ENCODE data around the gene C11orf71.

C11orf71 gene

GRCh38 chr11:114368918-114369680, 31.2 kb downstream of the C11orf71 start:
- no peak overlapping the region for H3K9ac ChIP-seq (ENCODE audit: low read length)
- no peaks in the 10 kb centered on the region for H3K9me3 ChIP-seq (ENCODE audit: control insufficient read depth, low read length)
- no peaks in the 10 kb centered on the region for H3K36me3 ChIP-seq (ENCODE audit: control insufficient read depth, insufficient read depth, low read length)
- no peak overlapping the region for H3K4me3 ChIP-seq (ENCODE audit: low read length)
- H3K27me3 ChIP-seq (ENCODE audit: control insufficient read depth, insufficient read depth, low read length) = no peaks in the 10 kb centered on the region
- H3K4me1 ChIP-seq (ENCODE audit: control insufficient read depth, insufficient read depth, low read length) = no peaks in the 10 kb centered on the region

- Histone ChIP-seq H3K27me3 (ENCODE audit: control insufficient read depth, insufficient read depth, low read length) (no peaks in the 10 kb centered on the region), H3K9me3 (ENCODE audit: control insufficient read depth, low read length) (no peaks in the 10 kb centered on the region), H3K9ac (ENCODE audit: low read length) (no peak overlapping the region), H3K4me1 (ENCODE audit: control insufficient read depth, insufficient read depth, low read length) (no peaks in the 10 kb centered on the region), H3K36me3 (ENCODE audit: control insufficient read depth, insufficient read depth, low read length) (no peaks in the 10 kb centered on the region), H3K4me3 (ENCODE audit: low read length) (no peak overlapping the region)
Observed at GRCh38 chr11:114367244-114367957, 32.9 kb downstream of the C11orf71 start.

GRCh38 chr11:114366331-114367243, 33.7 kb downstream of the C11orf71 start:
- H3K9me3 ChIP-seq (ENCODE audit: control insufficient read depth, low read length) = no peaks in the 10 kb centered on the region

GRCh38 chr11:114362958-114363357, 37.4 kb downstream of the C11orf71 start:
- no peaks in the 10 kb centered on the region for H3K9me3 ChIP-seq (ENCODE audit: control insufficient read depth, low read length)
- no peaks in the 10 kb centered on the region for H3K4me1 ChIP-seq (ENCODE audit: control insufficient read depth, insufficient read depth, low read length)
- no peaks in the 10 kb centered on the region for H3K36me3 ChIP-seq (ENCODE audit: control insufficient read depth, insufficient read depth, low read length)
- H3K4me3 ChIP-seq (ENCODE audit: low read length) = no peak overlapping the region
- H3K9ac ChIP-seq (ENCODE audit: low read length) = no peak overlapping the region
- no peaks in the 10 kb centered on the region for H3K27me3 ChIP-seq (ENCODE audit: control insufficient read depth, insufficient read depth, low read length)

More at GRCh38 chr11:114366331-114367243, 33.7 kb downstream of the C11orf71 start:
- H3K4me3 ChIP-seq (ENCODE audit: low read length) = no peak overlapping the region
- H3K36me3 ChIP-seq (ENCODE audit: control insufficient read depth, insufficient read depth, low read length) = no peaks in the 10 kb centered on the region
- no peak overlapping the region for H3K9ac ChIP-seq (ENCODE audit: low read length)
- no peaks in the 10 kb centered on the region for H3K27me3 ChIP-seq (ENCODE audit: control insufficient read depth, insufficient read depth, low read length)
- H3K4me1 ChIP-seq (ENCODE audit: control insufficient read depth, insufficient read depth, low read length) = no peaks in the 10 kb centered on the region

GRCh38 chr11:114362326-114362725, 38.0 kb downstream of the C11orf71 start:
- Histone ChIP-seq H3K27me3 (ENCODE audit: control insufficient read depth, insufficient read depth, low read length) (no peaks in the 10 kb centered on the region), H3K36me3 (ENCODE audit: control insufficient read depth, insufficient read depth, low read length) (no peaks in the 10 kb centered on the region), H3K4me3 (ENCODE audit: low read length) (no peak overlapping the region), H3K4me1 (ENCODE audit: control insufficient read depth, insufficient read depth, low read length) (no peaks in the 10 kb centered on the region), H3K9me3 (ENCODE audit: control insufficient read depth, low read length) (no peaks in the 10 kb centered on the region), H3K9ac (ENCODE audit: low read length) (no peak overlapping the region)

GRCh38 chr11:114359342-114359741, 41.0 kb downstream of the C11orf71 start:
- H3K36me3 ChIP-seq (ENCODE audit: control insufficient read depth, insufficient read depth, low read length) = no peaks in the 10 kb centered on the region
- no peak overlapping the region for H3K9ac ChIP-seq (ENCODE audit: low read length)
- H3K27me3 ChIP-seq (ENCODE audit: control insufficient read depth, insufficient read depth, low read length) = no peaks in the 10 kb centered on the region
- no peaks in the 10 kb centered on the region for H3K4me1 ChIP-seq (ENCODE audit: control insufficient read depth, insufficient read depth, low read length)
- no peak overlapping the region for H3K4me3 ChIP-seq (ENCODE audit: low read length)
- no peaks in the 10 kb centered on the region for H3K9me3 ChIP-seq (ENCODE audit: control insufficient read depth, low read length)

- Histone ChIP-seq H3K27me3 (ENCODE audit: control insufficient read depth, insufficient read depth, low read length) (no peaks in the 10 kb centered on the region), H3K9me3 (ENCODE audit: control insufficient read depth, low read length) (no peaks in the 10 kb centered on the region), H3K9ac (ENCODE audit: low read length) (no peak overlapping the region), H3K36me3 (ENCODE audit: control insufficient read depth, insufficient read depth, low read length) (no peaks in the 10 kb centered on the region), H3K4me3 (ENCODE audit: low read length) (no peak overlapping the region), H3K4me1 (ENCODE audit: control insufficient read depth, insufficient read depth, low read length) (no peaks in the 10 kb centered on the region)
Observed at GRCh38 chr11:114358716-114359115, 41.6 kb downstream of the C11orf71 start.

GRCh38 chr11:114354076-114354475, 46.2 kb downstream of the C11orf71 start:
- Histone ChIP-seq H3K4me1 (ENCODE audit: control insufficient read depth, insufficient read depth, low read length) (no peaks in the 10 kb centered on the region), H3K27me3 (ENCODE audit: control insufficient read depth, insufficient read depth, low read length) (no peaks in the 10 kb centered on the region), H3K36me3 (ENCODE audit: control insufficient read depth, insufficient read depth, low read length) (no peaks in the 10 kb centered on the region), H3K9ac (ENCODE audit: low read length) (no peak overlapping the region), H3K9me3 (ENCODE audit: control insufficient read depth, low read length) (no peaks in the 10 kb centered on the region), H3K4me3 (ENCODE audit: low read length) (no peak overlapping the region)

GRCh38 chr11:114353443-114353842, 46.9 kb downstream of the C11orf71 start:
- Histone ChIP-seq H3K27me3 (ENCODE audit: control insufficient read depth, insufficient read depth, low read length) (no peaks in the 10 kb centered on the region), H3K9ac (ENCODE audit: low read length) (no peak overlapping the region), H3K9me3 (ENCODE audit: control insufficient read depth, low read length) (no peaks in the 10 kb centered on the region), H3K4me1 (ENCODE audit: control insufficient read depth, insufficient read depth, low read length) (no peaks in the 10 kb centered on the region), H3K36me3 (ENCODE audit: control insufficient read depth, insufficient read depth, low read length) (no peaks in the 10 kb centered on the region), H3K4me3 (ENCODE audit: low read length) (no peak overlapping the region)

- no peaks in the 10 kb centered on the region for H3K36me3 ChIP-seq (ENCODE audit: control insufficient read depth, insufficient read depth, low read length)
- no peaks in the 10 kb centered on the region for H3K27me3 ChIP-seq (ENCODE audit: control insufficient read depth, insufficient read depth, low read length)
- H3K4me3 ChIP-seq (ENCODE audit: low read length) = no peak overlapping the region
- no peak overlapping the region for H3K9ac ChIP-seq (ENCODE audit: low read length)
- no peaks in the 10 kb centered on the region for H3K9me3 ChIP-seq (ENCODE audit: control insufficient read depth, low read length)
- H3K4me1 ChIP-seq (ENCODE audit: control insufficient read depth, insufficient read depth, low read length) = peaks cover 6% of the 10 kb centered on the region
Observed at GRCh38 chr11:114350022-114350421, 50.3 kb downstream of the C11orf71 start.
